Spleen (tissue), 7 donors: ENCODE measurements around the gene KLHL35.
A peak's percentile ranks its signal among the peaks of the same experiment; 100 is the strongest.

ENCODE experiments used
- POLR2A ChIP-seq, 3 donors: fragments of 450-650 bp; IDR thresholded peaks; one replicate each; pipeline ENCODE4 v1.5.1; 2017; ENCODE audit warnings: antibody characterized with exemption in 3 of 3, mild to moderate bottlenecking in 1 of 3
- POLR2AphosphoS5 ChIP-seq, 3 donors: sonication (generic); formaldehyde crosslinking; IDR thresholded peaks; one replicate each; pipeline ENCODE4 v1.5.1; 2017; ENCODE audit warnings: antibody characterized with exemption in 3 of 3
- TF ChIP-seq, protein P1 (sequence below), 11 experiments: fragments of 200-600 bp in 7 of 11; fragments of 450-650 bp in 4 of 11; sonication (generic) in 4 of 11; IDR thresholded peaks in 8 of 11; conservative IDR thresholded peaks in 3 of 11; 1 replicate in 7 of 11; 2 replicates in 4 of 11; pipeline versions ENCODE4 v1.4.0 to v1.8.0; 2016 to 2021; ENCODE audit warnings: antibody characterized with exemption in 11 of 11, inconsistent platforms in 4 of 11, mild to moderate bottlenecking in 1 of 11
- donor health status: DM: no; HTN: no; CAD: no; lungs with moderate emphysema.
- donor health status: DM: no; HTN: no; CAD: no.
- donor health status: DM: no; HTN: no; CAD: no.

DNA sequence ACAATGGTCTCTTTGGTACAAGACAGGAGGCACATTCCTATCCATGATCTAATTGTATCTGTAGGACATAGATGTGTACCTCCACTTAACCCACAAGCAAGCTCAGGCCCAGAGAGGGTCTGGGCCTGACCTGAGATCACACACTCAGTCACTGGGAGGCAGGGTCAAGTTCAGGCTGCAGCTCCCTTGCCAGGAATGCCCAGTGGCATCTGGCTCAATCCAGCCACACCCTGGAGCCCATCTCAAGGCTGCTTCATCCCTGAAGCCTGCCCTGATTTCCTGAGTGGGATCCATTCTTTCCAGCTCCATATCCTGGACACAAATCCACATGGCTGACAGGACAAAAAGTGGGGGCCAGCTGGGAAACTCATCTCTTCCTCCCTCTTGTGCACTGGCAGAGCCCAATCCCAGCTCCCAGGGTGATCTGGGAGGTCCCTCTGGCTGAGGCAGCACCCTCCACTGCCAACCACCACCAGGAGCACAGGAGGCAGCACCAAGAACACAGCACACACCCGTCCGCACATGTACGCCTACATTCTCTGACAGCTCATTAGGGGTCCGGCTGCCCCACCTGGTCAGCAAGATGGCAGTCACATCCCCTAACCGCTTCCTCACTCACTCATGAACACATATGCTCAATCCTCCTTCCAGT lies 39.2 kb upstream of the KLHL35 start:
- TF ChIP-seq, protein P1, sequence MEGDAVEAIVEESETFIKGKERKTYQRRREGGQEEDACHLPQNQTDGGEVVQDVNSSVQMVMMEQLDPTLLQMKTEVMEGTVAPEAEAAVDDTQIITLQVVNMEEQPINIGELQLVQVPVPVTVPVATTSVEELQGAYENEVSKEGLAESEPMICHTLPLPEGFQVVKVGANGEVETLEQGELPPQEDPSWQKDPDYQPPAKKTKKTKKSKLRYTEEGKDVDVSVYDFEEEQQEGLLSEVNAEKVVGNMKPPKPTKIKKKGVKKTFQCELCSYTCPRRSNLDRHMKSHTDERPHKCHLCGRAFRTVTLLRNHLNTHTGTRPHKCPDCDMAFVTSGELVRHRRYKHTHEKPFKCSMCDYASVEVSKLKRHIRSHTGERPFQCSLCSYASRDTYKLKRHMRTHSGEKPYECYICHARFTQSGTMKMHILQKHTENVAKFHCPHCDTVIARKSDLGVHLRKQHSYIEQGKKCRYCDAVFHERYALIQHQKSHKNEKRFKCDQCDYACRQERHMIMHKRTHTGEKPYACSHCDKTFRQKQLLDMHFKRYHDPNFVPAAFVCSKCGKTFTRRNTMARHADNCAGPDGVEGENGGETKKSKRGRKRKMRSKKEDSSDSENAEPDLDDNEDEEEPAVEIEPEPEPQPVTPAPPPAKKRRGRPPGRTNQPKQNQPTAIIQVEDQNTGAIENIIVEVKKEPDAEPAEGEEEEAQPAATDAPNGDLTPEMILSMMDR (IDR thresholded peaks at IDR 0.05 in 8 of 11, conservative IDR thresholded peaks at IDR 0.05 in 3 of 11): no peak
- TF ChIP-seq POLR2AphosphoS5 (IDR thresholded peaks at IDR 0.05) (peak; percentile 60 to 82 (median 80)), POLR2A (IDR thresholded peaks at IDR 0.05) (no peak)
